Lung (tissue), 12 donors: ENCODE data around the gene MYO3B. TPM values are rescaled to one million over a fixed set of nuclear protein-coding genes. Genes with fewer than 3 reads are reported as not detected.
A peak's percentile ranks its signal among the peaks of the same experiment; 100 is the strongest.

ENCODE experiments used
- ATAC-seq: fragments of 200-7000 bp; cut with Tn5 transposase; one replicate; pipeline ENCODE4 v1.9.1; 2020; ENCODE audit warnings: moderate number of reproducible peaks; ENCODE audit not compliant: insufficient read depth, low FRiP score
- DNase-seq, 3 donors: peaks; one replicate each; pipeline ENCODE4 v3.0.0-alpha.2; 2013 to 2017
- H3K27ac ChIP-seq, 2 donors: one replicate each; pipeline ENCODE4 v1.5.1; 2013; ENCODE audit warnings: mild to moderate bottlenecking in 2 of 2, moderate library complexity in 2 of 2, control low read depth in 1 of 2, inconsistent platforms in 1 of 2, low read depth in 1 of 2, low read length in 1 of 2
- H3K27me3 ChIP-seq, 3 donors: one replicate each; pipeline ENCODE4 v1.5.1; 2013; ENCODE audit warnings: low read length in 2 of 3; ENCODE audit not compliant: control insufficient read depth in 3 of 3, insufficient read depth in 3 of 3
- H3K36me3 ChIP-seq, 4 donors: one replicate each; pipeline ENCODE4 v1.5.1; 2013; ENCODE audit warnings: low read length in 4 of 4, mild to moderate bottlenecking in 1 of 4, moderate library complexity in 1 of 4; ENCODE audit not compliant: control insufficient read depth in 4 of 4, insufficient read depth in 4 of 4
- H3K4me1 ChIP-seq, 5 donors: one replicate each; pipeline ENCODE4 v1.5.1; 2013; ENCODE audit warnings: low read length in 5 of 5, mild to moderate bottlenecking in 2 of 5, moderate library complexity in 1 of 5; ENCODE audit not compliant: control insufficient read depth in 5 of 5, insufficient read depth in 5 of 5
- H3K4me3 ChIP-seq: one replicate; pipeline ENCODE4 v1.5.1; 2013; ENCODE audit warnings: mild to moderate bottlenecking, control low read depth, moderate library complexity
- H3K9ac ChIP-seq, 2 donors: one replicate each; pipeline ENCODE4 v1.5.1; 2013; ENCODE audit warnings: low read length in 2 of 2, control low read depth in 1 of 2; ENCODE audit not compliant: insufficient read depth in 1 of 2
- H3K9me3 ChIP-seq, 4 donors: one replicate each; pipeline ENCODE4 v1.5.1; 2013; ENCODE audit warnings: low read length in 3 of 4, mild to moderate bottlenecking in 1 of 4, moderate library complexity in 1 of 4; ENCODE audit not compliant: control insufficient read depth in 4 of 4, insufficient read depth in 3 of 4
- CTCF ChIP-seq: IDR thresholded peaks from 2 replicates; pipeline ENCODE4 v1.5.1; 2012; ENCODE audit warnings: mild to moderate bottlenecking; ENCODE audit errors: control extremely low read depth, extremely low read depth
- WGBS, 2 donors: extraction: QIAGEN DNeasy Blood & Tissue Kit; methylation state at CpG; one replicate each; pipeline ENCODE4 v1.1.7; 2013; 5-methylcytosine and 5-hydroxymethylcytosine counted together
- polyA plus RNA-seq, 2 donors: library from polyadenylated mRNA; stranded (reverse); fragments of 200-250 nt; gene quantifications; one replicate each; pipeline ENCODE4 v1.2.1, GENCODE V29; 2013
- total RNA-seq, 2 donors: library from RNA; depleted of rRNA in 1 of 2; stranded (reverse); fragments of >200 nt in 1 of 2; gene quantifications; one replicate each; pipeline ENCODE4 v1.2.1, GENCODE V29; 2014 to 2021
- donor health status: control.
- donor health status: control.
- donor health status: Bipolar disorder and iron deficiency.
- donor health status: healthy.
- donor health status: DM: yes; HTN: yes; CAD: no.

The MYO3B gene
- total and polyA plus RNA-seq, 4 donors = 0.03 to 0.82 (median 0.05) TPM; not detected in 1

GRCh38 chr2:170503563-170503962 is 325.6 kb downstream of the MYO3B start:
- Histone ChIP-seq H3K9ac (no peak overlapping the region), H3K4me1 (peaks cover 0 to 25% (median 0%) of the 10 kb centered on the region in 5 donors), H3K27me3 (no peaks in the 10 kb centered on the region), H3K9me3 (no peaks in the 10 kb centered on the region), H3K4me3 (no peak overlapping the region), H3K27ac (no peak overlapping the region), H3K36me3 (no peaks in the 10 kb centered on the region)
- DNase-seq (no peak), ATAC-seq (no peak)
- WGBS, 2 donors = 40 to 71% methylated on average over 3 of the region's 3 CpGs
- no peak for TF ChIP-seq CTCF

- no peak for TF ChIP-seq CTCF
- WGBS, 2 donors = 69 to 71% methylated on average over 14 of the region's 14 CpGs
Observed at GRCh38 chr2:170503971-170504809, 326.2 kb downstream of the MYO3B start.

GRCh38 chr2:170504810-170505145 is 326.8 kb downstream of the MYO3B start:
- H3K36me3 ChIP-seq = no peaks in the 10 kb centered on the region
- peaks cover 0 to 25% (median 0%) of the 10 kb centered on the region in 5 donors for H3K4me1 ChIP-seq
- no peak for TF ChIP-seq CTCF
- H3K27me3 ChIP-seq = no peaks in the 10 kb centered on the region
- no peak for ATAC-seq
- 80 to 85% methylated on average over 4 of the region's 4 CpGs for WGBS, 2 donors
- no peak for DNase-seq
- H3K9me3 ChIP-seq = no peaks in the 10 kb centered on the region
- peak overlapping the region in 1 of 2 donors; percentile 59 for H3K27ac ChIP-seq
- H3K4me3 ChIP-seq = no peak overlapping the region
- no peak overlapping the region for H3K9ac ChIP-seq

More at GRCh38 chr2:170503971-170504809, 326.2 kb downstream of the MYO3B start:
- no peak overlapping the region for H3K9ac ChIP-seq
- no peak overlapping the region for H3K4me3 ChIP-seq
- H3K36me3 ChIP-seq = no peaks in the 10 kb centered on the region
- H3K9me3 ChIP-seq = no peaks in the 10 kb centered on the region
- ATAC-seq (no peak), DNase-seq (no peak)
- H3K27me3 ChIP-seq = no peaks in the 10 kb centered on the region
- H3K27ac ChIP-seq = peak overlapping the region in 1 of 2 donors; percentile 59
- peaks cover 0 to 25% (median 0%) of the 10 kb centered on the region in 5 donors for H3K4me1 ChIP-seq
